PC-3 (cell line): ENCODE data around the gene CDC5L. TPM values are rescaled to one million over a fixed set of nuclear protein-coding genes. Genes with fewer than 3 reads are reported as not detected.

Source experiments
- ATAC-seq: fragments of 200-7000 bp; cut with Tn5 transposase; 2 replicates; pipeline ENCODE4 v1.9.1; 2020; ENCODE audit warnings: mild to moderate bottlenecking, moderate library complexity
- BruUV-seq: library from RNA; stranded (reverse); fragments of 400-500 nt; replicated peaks from 2 replicates; lab custom pipeline; 2021; lab: Mats Ljungman, UMichigan
- CTCF ChIA-PET: fragments of 300-600 bp; sonication (Branson Sonifier 250); formaldehyde crosslinking; loops from one replicate; lab custom pipeline; 2022; ENCODE audit warnings: antibody characterized with exemption; lab: Charles Lee
- POLR2A ChIA-PET: fragments of 300-600 bp; sonication (Branson Sonifier 250); formaldehyde crosslinking; loops from one replicate; lab custom pipeline; 2022; ENCODE audit warnings: antibody characterized with exemption; ENCODE audit not compliant: unreplicated experiment; lab: Charles Lee
- DNase-seq: peaks from one replicate; pipeline ENCODE4 v3.0.0-alpha.2; 2015
- H2AFZ ChIP-seq: fragments of 300-600 bp; sonication (generic); 2 replicates; pipeline ENCODE4 v1.6.0; 2016; ENCODE audit warnings: antibody characterized with exemption, low read length
- H3F3A ChIP-seq: fragments of 300-600 bp; sonication (generic); one replicate; pipeline ENCODE4 v1.6.0; 2017; ENCODE audit warnings: antibody characterized with exemption, low read length, control low read depth, mild to moderate bottlenecking; ENCODE audit not compliant: unreplicated experiment
- H3K27ac ChIP-seq: fragments of 300-600 bp; sonication (generic); 2 replicates; pipeline ENCODE4 v1.5.1; 2016; ENCODE audit warnings: mild to moderate bottlenecking, low read length
- H3K27me3 ChIP-seq: fragments of 300-600 bp; sonication (generic); 2 replicates; pipeline ENCODE4 v1.6.1; 2016; ENCODE audit warnings: low read length, mixed read lengths
- H3K36me3 ChIP-seq: fragments of 300-600 bp; sonication (generic); 2 replicates; pipeline ENCODE4 v1.6.1; 2016; ENCODE audit warnings: low read depth, mixed run types, low read length, mixed read lengths
- H3K4me1 ChIP-seq: fragments of 300-600 bp; sonication (generic); 2 replicates; pipeline ENCODE4 v1.5.1; 2016; ENCODE audit warnings: low read length; ENCODE audit not compliant: insufficient read depth
- H3K4me2 ChIP-seq: fragments of 300-600 bp; sonication (generic); 2 replicates; pipeline ENCODE4 v1.6.0; 2016; ENCODE audit warnings: low read length
- H3K4me3 ChIP-seq: fragments of 300-600 bp; sonication (generic); 2 replicates; pipeline ENCODE4 v1.5.1; 2016; ENCODE audit warnings: mild to moderate bottlenecking, low read length, mixed read lengths
- H3K79me2 ChIP-seq: fragments of 300-600 bp; sonication (generic); 2 replicates; pipeline ENCODE4 v1.6.1; 2017; ENCODE audit warnings: low read length, mixed read lengths
- H3K9ac ChIP-seq: fragments of 300-600 bp; sonication (generic); 2 replicates; pipeline ENCODE4 v1.6.0; 2016; ENCODE audit warnings: mild to moderate bottlenecking, low read length
- H3K9me2 ChIP-seq: fragments of 300-600 bp; sonication (generic); replicated peaks from 2 replicates; pipeline ENCODE4 v1.6.1; 2016; ENCODE audit warnings: mixed run types, low read length, mixed read lengths
- H3K9me3 ChIP-seq: fragments of 300-600 bp; sonication (generic); 2 replicates; pipeline ENCODE4 v1.6.1; 2016; ENCODE audit warnings: low read length, mixed read lengths
- H4K20me1 ChIP-seq: fragments of 300-600 bp; sonication (generic); 2 replicates; pipeline ENCODE4 v1.6.1; 2016; ENCODE audit warnings: low read length, mixed read lengths
- CTCF ChIP-seq: fragments of 300-600 bp; sonication (generic); conservative IDR thresholded peaks from 2 replicates; pipeline ENCODE4 v1.5.1; 2017; ENCODE audit warnings: antibody characterized with exemption, low read depth, mild to moderate bottlenecking, low read length
- EZH2 ChIP-seq: fragments of 300-600 bp; sonication (generic); IDR thresholded peaks from one replicate; pipeline ENCODE4 v1.6.1; 2017; ENCODE audit warnings: antibody characterized with exemption, mild to moderate bottlenecking, low read length; ENCODE audit not compliant: unreplicated experiment
- EZH2phosphoT487 ChIP-seq: fragments of 300-600 bp; sonication (generic); IDR thresholded peaks from 2 replicates; pipeline ENCODE4 v1.6.1; 2018; ENCODE audit warnings: mild to moderate bottlenecking, antibody characterized with exemption, low read length, borderline replicate concordance
- intact Hi-C: fragments of 100-400 bp; cut with micrococcal nuclease; formaldehyde crosslinking; loops from 2 replicates; pipeline ENCODE4 v1.9.0; 2023
- total RNA-seq: library from RNA; depleted of rRNA; stranded (reverse); fragments of >200 nt; gene quantifications from 2 replicates; pipeline ENCODE4 v1.2.3, GENCODE V29; 2014

CDC5L gene
- total RNA-seq, 1 experiment from 2014 or later: 23.0 TPM

DNA sequence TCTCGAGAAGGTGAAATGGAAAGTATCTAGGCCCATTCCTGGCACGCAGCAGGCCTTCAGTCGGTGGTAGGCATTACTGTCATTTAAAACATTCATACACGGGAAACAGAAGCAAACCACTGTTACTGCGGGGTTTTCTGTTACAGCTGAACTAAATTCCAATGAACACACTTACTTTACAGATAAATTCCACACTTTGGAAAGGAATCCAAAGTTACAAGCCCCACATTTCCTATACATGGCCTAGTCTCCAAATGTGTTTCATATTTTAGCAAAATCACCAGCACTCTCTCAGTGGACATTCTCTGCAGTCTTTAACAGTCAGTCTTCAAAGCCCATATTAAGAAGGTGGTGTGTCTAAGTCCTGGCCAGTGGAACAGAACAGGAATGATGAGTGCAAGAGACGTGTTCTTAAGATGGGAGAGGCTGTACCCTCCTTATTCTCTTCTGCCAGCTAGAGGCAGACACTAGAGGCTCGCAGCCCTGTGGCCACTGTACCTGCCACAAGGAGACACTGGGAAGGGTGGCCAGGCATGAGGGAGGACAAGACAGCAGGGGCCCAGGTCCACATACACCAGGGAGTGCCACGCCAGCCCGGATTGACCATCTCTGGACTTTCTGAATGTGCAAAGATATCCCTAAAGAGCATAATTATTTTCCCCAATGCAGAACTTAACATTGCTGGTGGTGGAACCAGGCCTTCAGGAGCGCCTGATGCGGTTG lies 76.4 kb downstream of the CDC5L start:
- ChIA-PET CTCF (no interaction called here), POLR2A (interaction anchor here (0.6 kb wide), 1 partner anchor 38 kb away, joined by 7 read pairs; no protein-coding TSS in a partner anchor)
- no peak for DNase-seq
- no peaks in the 10 kb centered on the region for H3K9me3 ChIP-seq
- no peak overlapping the region for H2AFZ ChIP-seq
- no TSS peak for BruUV-seq
- H3K27ac ChIP-seq: no peak overlapping the region
- no peak for ATAC-seq
- H4K20me1 ChIP-seq: no peaks in the 10 kb centered on the region
- TF ChIP-seq EZH2: no peak
- H3K9me2 ChIP-seq: no peaks in the 10 kb centered on the region
- no peak overlapping the region for H3K4me3 ChIP-seq
- H3F3A ChIP-seq: no peaks in the 10 kb centered on the region
- no peaks in the 10 kb centered on the region for H3K27me3 ChIP-seq
- H3K4me1 ChIP-seq: no peaks in the 10 kb centered on the region
- intact Hi-C loops: no loop called here
- H3K9ac ChIP-seq: no peak overlapping the region
- no peaks in the 10 kb centered on the region for H3K36me3 ChIP-seq
- no peaks in the 10 kb centered on the region for H3K79me2 ChIP-seq
- H3K4me2 ChIP-seq: no peak overlapping the region

GRCh38 chr6:44464527-44465310 lies 77.2 kb downstream of the CDC5L start:
- no peaks in the 10 kb centered on the region for H3K36me3 ChIP-seq
- CTCF ChIA-PET: no interaction called here
- H4K20me1 ChIP-seq: no peaks in the 10 kb centered on the region
- H3K27me3 ChIP-seq: no peaks in the 10 kb centered on the region
- no peak overlapping the region for H3K4me2 ChIP-seq
- POLR2A ChIA-PET: interaction anchor here (0.6 kb wide), 1 partner anchor 38 kb away, joined by 7 read pairs; no protein-coding TSS in a partner anchor
- no peaks in the 10 kb centered on the region for H3K4me1 ChIP-seq
- no peak overlapping the region for H2AFZ ChIP-seq
- no peaks in the 10 kb centered on the region for H3F3A ChIP-seq
- no peak overlapping the region for H3K9ac ChIP-seq
- H3K79me2 ChIP-seq: no peaks in the 10 kb centered on the region
- H3K27ac ChIP-seq: no peak overlapping the region
- intact Hi-C loops: no loop called here
- no peaks in the 10 kb centered on the region for H3K9me3 ChIP-seq
- no peaks in the 10 kb centered on the region for H3K9me2 ChIP-seq
- DNase-seq: no peak
- H3K4me3 ChIP-seq: no peak overlapping the region
- TF ChIP-seq EZH2: no peak
- TF ChIP-seq CTCF: no peak
- TF ChIP-seq EZH2phosphoT487: no peak
- no TSS peak for BruUV-seq
- no peak for ATAC-seq

DNA sequence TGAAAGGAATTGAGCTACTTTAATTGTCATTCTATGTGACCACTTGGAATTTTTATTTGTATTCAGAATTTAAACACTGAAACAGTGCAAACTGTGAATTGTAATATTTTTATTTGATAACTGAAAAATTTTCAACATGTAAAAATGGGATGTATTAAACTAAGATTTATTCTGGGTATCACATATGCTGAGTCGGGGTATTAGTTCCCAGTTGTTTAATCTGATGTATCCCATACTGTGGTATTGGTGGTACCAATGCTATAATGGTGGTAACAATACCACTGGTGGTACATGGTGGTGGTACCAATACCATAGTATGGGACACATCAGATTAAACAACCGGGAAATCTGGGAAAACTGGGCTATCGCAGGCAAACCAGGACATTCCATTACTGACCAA lies 79.4 kb downstream of the CDC5L start:
- Histone ChIP-seq H3K36me3 (no peaks in the 10 kb centered on the region), H2AFZ (no peak overlapping the region), H3K4me3 (no peak overlapping the region), H3K79me2 (no peaks in the 10 kb centered on the region), H3F3A (no peaks in the 10 kb centered on the region), H3K9ac (no peak overlapping the region), H3K27ac (no peak overlapping the region), H3K27me3 (no peaks in the 10 kb centered on the region), H3K9me3 (no peaks in the 10 kb centered on the region), H4K20me1 (no peaks in the 10 kb centered on the region), H3K4me1 (no peaks in the 10 kb centered on the region), H3K9me2 (no peaks in the 10 kb centered on the region), H3K4me2 (no peak overlapping the region)
- BruUV-seq: no TSS peak
- ATAC-seq: no peak
- DNase-seq: no peak
- TF ChIP-seq CTCF (no peak), EZH2 (no peak), EZH2phosphoT487 (no peak)
- ChIA-PET CTCF (no interaction called here), POLR2A (no interaction called here)
- intact Hi-C loops: no loop called here
